ENCODE data around the gene KLK3. TPM values are rescaled to one million over a fixed set of nuclear protein-coding genes. Genes with fewer than 3 reads are reported as not detected.
"Not testable (repeated sequence)": the region's sequence is repeated elsewhere in the genome, so short reads cannot be mapped to it uniquely, and the experiment has no call there.

KLK3 gene
- total RNA-seq (100 to 1,000 TPM in 1 of 5 donors, 10 to 100 TPM in 1, not detected in 3; 46.9 to 134 TPM), polyA plus RNA-seq (not detected)
- long read RNA-seq, donor 1: 0 reads
- long read RNA-seq, donor 2: 0 reads
- long read RNA-seq, donor 3: 0 reads
- long read RNA-seq, donor 4: 0 reads
- long read RNA-seq, donor 5: 0 reads
- long read RNA-seq, donor 6, partial matches to known transcripts: 0 of 1 reads
- long read RNA-seq, donor 6, other reads (novel, unspliced or antisense): 0 of 1 reads
- long read RNA-seq, donor 7: 0 reads
- long read RNA-seq, donor 8: 0 reads
- long read RNA-seq, donor 9: 0 reads
- long read RNA-seq, donor 10: 0 reads

- DNase-seq: no peak
- H3K4me1 ChIP-seq: no peaks in the 10 kb centered on the region
- no peak within 1 kb of the TSS for H3K4me3 ChIP-seq
- peaks cover 0 to 83% (median 20%) of the 10 kb centered on the region in 3 donors for H3K27me3 ChIP-seq
- intact Hi-C loops (cut with DNase I; ENCODE audit: low total_unique reads): no loop called here
- no peaks in the 10 kb centered on the region for H3K36me3 ChIP-seq
- no peak for TF ChIP-seq POLR2AphosphoS5 (IDR thresholded peaks at IDR 0.05)
- TF ChIP-seq CTCF (IDR thresholded peaks at IDR 0.05): no peak
- no peak for TF ChIP-seq POLR2A (IDR thresholded peaks at IDR 0.05)
- TF ChIP-seq EP300 (IDR thresholded peaks at IDR 0.05): no peak
- H3K9me3 ChIP-seq: no peaks in the 10 kb centered on the region
- 48 to 71% (median 56%) methylated on average over 5 to 9 of the region's 9 CpGs for whole genome bisulfite sequencing, 5 donors
- no peak within 1 kb of the TSS for H3K27ac ChIP-seq
These were observed at the start of gene KLK3 for GRCh38 chr19:50854636-50855410. Gene KLK3, plus strand, starts transcription at chr19:50854915. Its CDS starts 41 bp downstream, at chr19:50854956.

GRCh38 chr19:50808856-50809255 is 45.9 kb upstream of the KLK3 start:
- intact Hi-C loops (cut with DNase I; ENCODE audit: low total_unique reads): no loop called here

GRCh38 chr19:50811622-50812238 is 43.0 kb upstream of the KLK3 start:
- peaks cover 0 to 43% (median 0%) of the 10 kb centered on the region in 3 donors for H3K27me3 ChIP-seq
- intact Hi-C loops (cut with DNase I; ENCODE audit: low total_unique reads); H3K4me3 ChIP-seq; DNase-seq; H3K4me1 ChIP-seq; H3K36me3 ChIP-seq; H3K27ac ChIP-seq; H3K9me3 ChIP-seq: not testable (repeated sequence)
- 67 to 81% (median 71%) methylated on average over 1 to 3 of the region's 3 CpGs for WGBS, 5 donors

More at GRCh38 chr19:50808856-50809255, 45.9 kb upstream of the KLK3 start:
- Histone ChIP-seq H3K4me1 (peaks cover 3 to 14% (median 10%) of the 10 kb centered on the region in 4 donors), H3K27me3 (peaks cover 0 to 17% (median 0%) of the 10 kb centered on the region in 3 donors), H3K4me3 (no peak overlapping the region), H3K27ac (no peak overlapping the region), H3K36me3 (no peaks in the 10 kb centered on the region), H3K9me3 (no peaks in the 10 kb centered on the region)
- 63 to 75% (median 67%) methylated on average over 1 of the region's 1 CpG for WGBS, 5 donors
- DNase-seq: no peak
- TF ChIP-seq CTCF (IDR thresholded peaks at IDR 0.05): no peak
- TF ChIP-seq POLR2AphosphoS5 (IDR thresholded peaks at IDR 0.05): no peak
- no peak for TF ChIP-seq POLR2A (IDR thresholded peaks at IDR 0.05)
- TF ChIP-seq EP300 (IDR thresholded peaks at IDR 0.05): no peak

GRCh38 chr19:50812474-50812873 is 42.2 kb upstream of the KLK3 start:
- Histone ChIP-seq H3K36me3 (no peaks in the 10 kb centered on the region), H3K9me3 (peaks cover 0 to 5% (median 0%) of the 10 kb centered on the region in 4 donors), H3K27ac (no peak overlapping the region), H3K4me1 (no peaks in the 10 kb centered on the region), H3K27me3 (peaks cover 0 to 50% (median 3%) of the 10 kb centered on the region in 3 donors), H3K4me3 (no peak overlapping the region)
- no peak for TF ChIP-seq CTCF (IDR thresholded peaks at IDR 0.05)
- TF ChIP-seq POLR2AphosphoS5 (IDR thresholded peaks at IDR 0.05): no peak
- no peak for TF ChIP-seq EP300 (IDR thresholded peaks at IDR 0.05)
- TF ChIP-seq POLR2A (IDR thresholded peaks at IDR 0.05): no peak
- no peak for DNase-seq
- 61 to 69% (median 66%) methylated on average over 3 of the region's 3 CpGs for WGBS, 5 donors
- intact Hi-C loops (cut with DNase I; ENCODE audit: low total_unique reads): no loop called here
